HG03196 (cell line): ENCODE data around the gene CBX4.

Experiments
- ATAC-seq: cut with Tn5 transposase; IDR thresholded peaks from one replicate; pipeline ENCODE4 v1.9.1; 2021; ENCODE audit not compliant: unreplicated experiment

The CBX4 gene

DNA sequence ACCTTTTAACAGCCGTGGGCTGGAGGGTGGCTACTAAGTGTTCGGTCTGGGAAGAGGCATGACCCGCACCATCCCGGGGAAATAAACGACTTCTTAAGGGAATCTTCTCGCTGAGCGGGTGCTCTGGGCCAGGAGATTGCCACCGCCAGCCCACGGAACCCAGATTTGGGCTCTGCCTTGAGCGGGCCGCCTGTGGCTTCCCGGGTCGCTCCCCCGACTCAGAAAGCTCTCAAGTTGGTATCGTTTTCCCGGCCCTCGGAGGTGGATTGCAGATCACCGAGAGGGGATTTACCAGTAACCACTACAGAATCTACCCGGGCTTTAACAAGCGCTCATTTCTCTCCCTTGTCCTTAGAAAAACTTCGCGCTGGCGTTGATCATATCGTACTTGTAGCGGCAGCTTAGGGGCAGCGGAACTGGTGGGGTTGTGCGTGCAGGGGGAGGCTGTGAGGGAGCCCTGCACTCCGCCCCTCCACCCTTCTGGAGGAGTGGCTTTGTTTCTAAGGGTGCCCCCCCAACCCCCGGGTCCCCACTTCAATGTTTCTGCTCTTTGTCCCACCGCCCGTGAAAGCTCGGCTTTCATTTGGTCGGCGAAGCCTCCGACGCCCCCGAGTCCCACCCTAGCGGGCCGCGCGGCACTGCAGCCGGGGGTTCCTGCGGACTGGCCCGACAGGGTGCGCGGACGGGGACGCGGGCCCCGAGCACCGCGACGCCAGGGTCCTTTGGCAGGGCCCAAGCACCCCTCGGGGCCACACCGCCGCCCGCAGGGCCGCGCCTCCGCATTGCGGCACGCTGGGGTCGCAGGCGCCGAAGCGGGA lies 3.6 kb upstream of the CBX4 start:
- no peak for ATAC-seq

DNA sequence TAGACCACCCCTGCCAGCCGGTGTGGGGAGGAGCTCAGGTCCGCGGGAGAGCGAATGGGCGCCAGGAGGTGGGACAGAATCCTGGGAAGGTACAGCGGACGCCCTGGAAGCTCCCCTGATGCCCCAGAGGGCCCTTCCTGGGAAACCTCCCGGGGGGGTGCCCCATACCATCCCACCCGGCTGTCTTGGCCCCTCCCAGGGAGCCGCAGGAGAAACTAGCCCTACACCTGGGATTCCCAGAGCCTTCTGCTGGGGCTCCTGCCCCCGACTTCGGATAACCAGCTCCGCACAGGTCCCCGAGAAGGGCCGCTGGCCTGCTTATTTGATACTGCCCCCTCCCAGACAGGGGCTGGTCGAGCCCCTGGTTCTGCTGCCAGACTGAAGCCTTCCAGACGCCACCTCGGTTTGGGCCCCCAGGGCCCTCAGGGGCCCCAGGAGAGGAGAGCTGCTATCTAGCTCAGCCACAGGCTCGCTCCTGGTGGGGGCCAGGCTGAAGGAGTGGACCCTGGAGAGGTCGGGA lies 3.0 kb upstream of the CBX4 start:
- ATAC-seq: no peak

DNA sequence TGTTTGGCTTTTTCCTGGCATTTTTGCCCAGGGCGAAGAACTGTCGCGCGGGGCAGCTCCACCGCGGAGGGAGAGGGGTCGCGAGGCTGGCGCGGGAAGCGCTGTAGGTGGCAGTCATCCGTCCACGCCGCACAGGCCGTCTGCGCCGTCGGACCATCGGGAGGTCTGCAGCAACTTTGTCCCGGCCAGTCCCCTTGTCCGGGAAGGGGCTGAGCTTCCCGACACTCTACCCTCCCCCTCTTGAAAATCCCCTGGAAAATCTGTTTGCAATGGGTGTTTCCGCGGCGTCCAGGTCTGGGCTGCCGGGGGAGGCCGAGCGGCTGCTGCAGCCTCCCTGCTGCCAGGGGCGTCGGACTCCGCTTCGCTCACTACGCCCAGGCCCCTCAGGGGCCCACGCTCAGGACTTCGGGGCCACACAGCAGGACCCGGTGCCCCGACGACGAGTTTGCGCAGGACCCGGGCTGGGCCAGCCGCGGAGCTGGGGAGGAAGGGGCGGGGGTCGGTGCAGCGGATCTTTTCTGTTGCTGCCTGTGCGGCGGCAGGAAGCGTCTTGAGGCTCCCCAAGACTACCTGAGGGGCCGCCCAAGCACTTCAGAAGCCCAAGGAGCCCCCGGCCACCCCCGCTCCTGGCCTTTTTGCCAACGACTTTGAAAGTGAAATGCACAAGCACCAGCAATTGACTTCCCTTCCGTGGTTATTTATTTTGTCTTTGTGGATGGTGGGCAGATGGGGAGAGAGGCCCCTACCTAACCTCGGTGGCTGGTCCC lies 2.3 kb upstream of the CBX4 start:
- no peak for ATAC-seq

DNA sequence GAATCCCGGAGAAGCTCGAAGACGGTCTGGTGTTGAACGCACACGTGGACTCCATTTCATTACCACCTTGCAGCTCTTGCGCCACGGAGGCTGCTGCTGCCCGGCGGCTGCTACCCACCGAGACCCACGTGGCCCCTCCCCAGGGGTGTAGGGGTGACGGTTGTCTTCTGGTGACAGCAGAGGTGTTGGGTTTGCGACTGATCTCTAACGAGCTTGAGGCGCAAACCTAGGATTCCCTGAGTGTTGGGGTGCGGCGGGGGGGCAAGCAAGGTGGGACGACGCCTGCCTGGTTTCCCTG lies 1.7 kb upstream of the CBX4 start:
- no peak for ATAC-seq

DNA sequence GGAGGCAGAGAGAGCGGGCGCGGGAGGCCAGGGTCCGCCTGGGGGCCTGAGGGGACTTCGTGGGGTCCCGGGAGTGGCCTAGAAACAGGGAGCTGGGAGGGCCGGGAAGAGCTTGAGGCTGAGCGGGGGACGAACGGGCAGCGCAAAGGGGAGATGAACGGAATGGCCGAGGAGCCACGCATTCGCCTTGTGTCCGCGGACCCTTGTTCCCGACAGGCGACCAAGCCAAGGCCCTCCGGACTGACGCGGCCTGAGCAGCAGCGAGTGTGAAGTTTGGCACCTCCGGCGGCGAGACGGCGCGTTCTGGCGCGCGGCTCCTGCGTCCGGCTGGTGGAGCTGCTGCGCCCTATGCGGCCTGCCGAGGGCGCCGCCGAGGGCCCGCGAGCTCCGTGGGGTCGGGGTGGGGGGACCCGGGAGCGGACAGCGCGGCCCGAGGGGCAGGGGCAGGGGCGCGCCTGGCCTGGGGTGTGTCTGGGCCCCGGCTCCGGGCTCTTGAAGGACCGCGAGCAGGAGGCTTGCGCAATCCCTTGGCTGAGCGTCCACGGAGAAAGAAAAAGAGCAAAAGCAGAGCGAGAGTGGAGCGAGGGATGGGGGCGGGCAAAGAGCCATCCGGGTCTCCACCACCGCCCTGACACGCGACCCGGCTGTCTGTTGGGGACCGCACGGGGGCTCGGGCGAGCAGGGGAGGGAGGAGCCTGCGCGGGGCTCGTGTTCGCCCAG lies 1.2 kb upstream of the CBX4 start:
- no peak for ATAC-seq

DNA sequence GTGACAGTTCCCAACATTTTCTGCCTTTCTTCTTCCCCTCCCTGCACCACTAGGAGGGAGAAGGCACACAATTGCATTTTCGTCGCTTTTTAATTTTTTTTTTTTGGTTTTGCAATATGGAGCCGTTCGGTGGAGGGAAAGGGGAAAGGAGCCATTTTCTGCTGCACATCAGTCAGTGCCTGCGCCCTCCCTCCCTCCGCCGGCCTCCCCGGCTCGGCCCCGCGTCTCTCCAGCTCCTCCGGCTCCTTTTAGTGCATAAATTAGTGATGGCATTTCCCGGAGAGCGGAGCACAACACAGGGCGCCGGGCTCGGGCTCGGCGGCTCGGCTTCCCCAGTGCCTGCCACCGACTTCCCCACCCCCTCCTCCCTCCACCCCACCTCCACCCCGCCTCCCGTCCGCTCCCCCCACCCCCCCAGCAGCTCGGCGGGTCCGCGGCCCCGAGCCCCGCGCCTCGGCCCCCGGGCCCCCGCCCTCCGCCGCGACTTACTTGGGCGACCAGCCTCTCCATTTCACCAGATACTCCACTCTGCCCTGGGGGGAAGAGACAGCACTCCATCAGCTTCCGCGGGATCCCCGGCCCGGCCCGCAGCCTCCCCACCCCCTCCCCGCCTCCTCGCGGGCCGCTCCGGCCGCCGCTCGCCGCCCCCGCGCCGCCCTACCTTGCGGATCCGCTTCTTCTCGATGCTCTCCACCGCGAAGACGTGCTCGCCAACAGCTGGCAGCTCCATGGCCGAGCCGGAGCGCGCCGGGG lies 542 bp downstream of the CBX4 start:
- peak; percentile 15 for ATAC-seq

DNA sequence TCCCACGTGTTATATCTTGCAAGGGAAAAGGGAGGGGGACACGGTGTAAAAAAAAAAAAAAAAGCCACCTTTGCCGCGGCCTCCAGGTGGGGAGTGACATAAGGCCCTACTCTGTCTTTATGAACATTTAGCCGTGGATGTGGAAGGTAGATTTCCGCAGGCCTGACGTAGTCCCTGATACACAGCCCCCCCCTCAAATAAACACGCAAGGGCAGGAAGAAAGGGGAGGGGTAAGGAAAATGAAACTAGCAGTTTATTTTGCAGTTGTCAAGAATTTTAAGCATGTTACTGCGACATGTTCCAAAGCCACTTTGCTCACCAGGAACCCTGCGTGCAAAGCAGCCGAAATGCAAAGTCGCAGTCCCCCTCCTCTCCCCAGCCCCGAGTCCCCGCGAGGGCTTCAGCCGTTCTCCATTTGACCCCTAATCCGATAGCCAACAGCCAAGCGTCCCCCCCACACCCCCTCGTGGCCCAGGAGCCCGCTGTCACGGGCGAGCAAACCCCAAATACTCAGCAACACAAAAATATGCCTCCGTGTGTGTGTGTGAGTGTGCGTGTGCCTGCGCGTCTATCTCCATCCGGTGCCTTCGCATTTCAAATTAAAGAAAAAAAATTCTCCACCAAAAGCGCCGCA lies 1.2 kb downstream of the CBX4 start:
- ATAC-seq: no peak

DNA sequence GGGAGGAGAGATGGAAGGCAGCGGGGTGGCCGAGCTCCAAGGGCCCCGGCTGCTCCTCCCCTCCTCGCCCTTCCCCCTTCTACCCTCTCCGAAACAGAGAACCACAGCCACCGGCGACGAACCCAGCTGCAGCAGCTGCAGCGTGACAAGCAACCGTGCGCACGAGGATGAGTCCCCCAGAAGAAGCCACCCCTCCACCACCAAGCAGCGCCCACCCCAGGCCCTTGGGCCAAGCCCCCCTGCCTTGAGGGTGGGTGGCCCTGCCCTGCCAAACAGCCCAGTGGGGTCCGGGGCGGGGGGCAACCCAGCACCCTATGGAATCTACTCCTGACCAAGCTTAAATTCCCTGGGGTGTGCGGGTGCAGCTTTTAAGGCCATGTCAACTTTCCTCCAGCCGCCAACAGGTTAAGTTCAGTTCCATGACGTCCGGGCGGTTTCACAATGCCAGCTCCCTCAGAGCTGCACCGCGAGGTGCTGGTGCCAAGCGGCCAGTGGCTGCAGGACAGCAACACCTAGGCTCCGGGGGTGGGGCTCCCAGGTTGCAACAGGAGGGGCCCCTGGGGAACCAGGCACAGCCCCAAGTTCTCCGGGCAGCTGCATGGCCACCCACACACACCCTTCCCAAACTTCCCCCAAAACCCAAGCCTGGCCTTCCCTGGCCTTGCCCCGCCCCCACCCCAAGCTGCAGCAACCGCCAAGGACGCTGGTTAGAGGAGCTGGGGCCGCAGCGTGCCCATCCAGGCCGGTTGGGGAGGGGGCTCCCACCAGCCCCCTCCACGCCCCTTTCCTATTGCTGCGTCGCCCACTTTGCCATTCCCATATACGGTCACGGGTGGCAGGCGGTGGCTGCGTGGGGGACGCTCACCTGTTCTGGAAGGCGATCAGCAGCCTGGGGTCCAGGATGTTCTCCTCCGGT lies 2.0 kb downstream of the CBX4 start:
- ATAC-seq: peak; percentile 35

DNA sequence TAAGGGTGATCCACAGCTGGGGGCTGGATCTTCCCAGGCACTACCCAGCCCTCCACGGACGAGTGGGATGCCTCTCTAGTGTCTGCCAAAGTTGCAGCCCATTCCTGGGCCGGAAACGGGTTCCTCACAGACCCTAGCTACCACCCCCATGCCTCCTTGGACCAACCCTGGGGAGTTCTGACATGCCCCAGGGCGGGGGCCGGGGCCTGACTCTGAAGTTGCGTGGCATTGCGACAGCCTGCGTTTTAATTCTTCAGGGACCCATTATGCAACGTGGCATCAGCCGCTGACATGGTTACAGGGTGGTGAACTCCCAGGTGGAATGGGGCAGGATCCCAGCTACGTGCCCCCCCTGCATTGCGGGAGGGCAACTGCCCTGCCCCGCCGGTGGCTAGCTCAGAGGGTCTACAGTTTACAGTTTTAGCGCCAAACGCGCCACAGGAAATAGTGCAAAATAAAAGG lies 2.7 kb downstream of the CBX4 start:
- ATAC-seq: no peak

DNA sequence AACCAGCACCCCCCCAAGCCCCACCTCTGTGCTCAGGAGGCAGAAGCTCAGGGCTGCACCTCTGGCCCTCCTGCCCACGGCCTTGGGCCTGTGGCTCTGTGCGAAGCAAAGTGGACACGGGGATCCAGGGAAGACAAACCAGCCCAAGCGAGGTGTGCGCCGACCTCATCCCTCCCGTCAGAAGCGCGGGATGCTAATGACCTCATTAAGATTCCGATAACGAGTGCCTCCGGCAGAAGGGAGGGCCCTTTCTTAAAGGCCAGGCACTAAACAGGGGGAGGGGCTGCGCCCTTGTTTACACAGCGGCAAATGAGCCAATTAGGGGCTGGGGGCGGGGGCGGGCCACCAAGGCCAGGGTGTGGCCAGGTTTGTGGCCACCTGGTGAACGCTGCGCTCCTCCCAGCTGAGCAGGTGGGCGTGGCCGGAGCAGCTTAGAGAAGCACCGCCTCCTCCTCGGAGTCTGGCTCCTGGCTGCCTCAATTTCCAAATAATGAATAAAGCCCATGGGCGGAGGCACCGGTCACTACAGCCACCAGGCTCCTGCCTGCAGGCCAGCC lies 3.2 kb downstream of the CBX4 start:
- no peak for ATAC-seq

DNA sequence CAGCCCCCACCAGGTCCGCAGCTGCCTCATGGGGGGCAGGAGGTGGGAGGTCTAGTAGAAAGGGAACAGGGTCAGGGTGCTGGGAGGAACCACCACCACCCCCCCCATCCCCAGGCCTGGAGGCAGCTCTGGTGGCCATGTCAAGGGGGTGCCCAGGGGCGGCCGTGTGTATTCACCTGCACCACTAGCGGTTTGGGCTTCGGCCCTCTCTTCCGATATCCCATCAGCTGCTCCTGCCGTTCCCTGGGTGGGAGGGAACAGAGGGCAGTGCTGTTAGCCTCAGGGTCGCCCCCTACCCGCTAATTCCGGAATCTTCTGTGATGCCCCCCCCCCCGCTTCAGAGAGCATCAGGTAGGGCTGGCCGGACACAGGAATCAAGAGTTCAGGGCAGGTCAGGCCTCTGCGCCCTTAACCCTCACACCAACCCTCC lies 3.8 kb downstream of the CBX4 start:
- no peak for ATAC-seq

DNA sequence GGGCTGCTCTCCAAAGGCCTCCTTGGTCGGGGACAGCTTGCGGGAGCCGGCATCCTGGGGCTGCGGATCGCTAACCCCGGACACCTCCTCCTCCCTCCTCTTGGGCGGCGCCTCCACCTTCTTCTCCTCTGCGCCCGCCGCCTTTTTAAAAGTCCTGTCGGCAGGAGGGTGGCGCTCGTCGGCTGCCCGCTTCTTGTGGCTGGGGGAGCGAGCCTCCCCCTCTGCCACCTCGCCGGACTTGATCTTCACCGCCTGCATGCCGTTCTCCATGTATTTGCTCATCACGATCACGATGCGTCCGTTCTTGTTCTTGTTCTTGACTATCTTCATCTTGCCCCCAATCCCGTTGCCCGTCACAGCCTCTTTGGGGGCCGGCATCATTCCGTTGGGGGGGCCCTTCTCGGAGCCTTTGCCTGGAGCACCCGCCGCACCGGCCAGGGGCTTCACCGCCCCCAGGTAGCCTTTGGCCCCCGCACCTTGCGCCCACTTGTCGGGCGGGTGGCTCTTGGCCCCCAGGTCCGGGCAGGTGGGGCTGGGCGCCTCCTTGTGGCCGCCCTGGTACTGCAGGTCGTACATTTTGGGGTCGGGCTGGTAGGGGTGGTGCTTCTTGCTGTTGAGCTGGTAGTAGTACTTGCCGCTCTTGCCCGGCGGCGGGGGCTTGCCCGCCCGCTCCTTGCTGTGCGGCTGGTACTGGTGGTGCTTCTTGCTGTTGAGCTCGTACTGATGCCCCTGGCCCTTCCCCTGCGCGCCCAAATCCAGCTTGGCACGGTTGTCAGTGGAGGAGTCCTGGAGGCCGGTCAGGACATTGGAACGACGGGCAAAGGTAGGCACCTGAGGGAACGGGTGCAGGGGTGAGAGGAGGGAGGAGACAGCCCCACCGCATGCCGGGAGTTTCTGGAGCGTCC lies 4.4 kb downstream of the CBX4 start:
- no peak for ATAC-seq

DNA sequence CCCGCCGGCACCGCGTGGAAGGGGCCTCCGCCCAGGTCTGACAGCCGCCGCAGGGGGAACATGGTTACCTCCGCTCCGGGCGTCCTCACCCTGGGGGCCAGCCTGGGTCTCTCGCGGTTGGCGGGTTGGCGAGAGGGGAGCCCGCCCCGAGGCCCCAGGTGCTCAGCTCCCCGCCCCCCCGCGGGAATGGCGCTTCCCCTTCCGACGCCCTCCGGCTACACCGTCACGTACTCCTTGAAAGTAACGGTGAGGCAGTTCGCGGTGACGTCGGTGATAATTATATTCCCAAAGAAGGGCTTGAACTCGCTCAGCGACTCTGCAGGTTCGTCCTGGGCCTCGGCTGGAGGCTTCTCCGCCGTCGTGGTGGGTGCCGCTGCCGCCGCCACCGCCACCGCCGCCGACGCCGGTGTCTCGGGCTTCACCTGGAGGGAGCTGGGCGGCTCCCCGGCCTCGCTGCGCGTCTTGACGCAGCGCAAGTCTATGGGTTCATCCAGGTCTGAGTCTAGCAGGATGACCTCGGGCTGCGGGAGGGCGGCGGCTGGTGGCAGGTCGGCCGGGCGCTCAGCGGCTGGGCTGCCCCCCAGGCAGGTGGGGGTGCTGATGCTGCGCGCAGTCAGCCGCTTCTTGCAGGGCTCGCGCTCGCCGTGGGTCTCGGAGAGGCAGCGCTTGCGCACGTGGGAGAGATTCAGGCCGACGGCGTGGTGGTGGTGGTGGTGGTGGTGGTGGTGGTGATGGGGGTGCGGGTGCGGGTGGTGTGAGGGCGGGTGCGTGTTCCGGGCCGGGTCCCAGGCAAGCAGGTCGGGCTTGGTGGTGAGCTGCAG lies 5.3 kb downstream of the CBX4 start:
- ATAC-seq: no peak

DNA sequence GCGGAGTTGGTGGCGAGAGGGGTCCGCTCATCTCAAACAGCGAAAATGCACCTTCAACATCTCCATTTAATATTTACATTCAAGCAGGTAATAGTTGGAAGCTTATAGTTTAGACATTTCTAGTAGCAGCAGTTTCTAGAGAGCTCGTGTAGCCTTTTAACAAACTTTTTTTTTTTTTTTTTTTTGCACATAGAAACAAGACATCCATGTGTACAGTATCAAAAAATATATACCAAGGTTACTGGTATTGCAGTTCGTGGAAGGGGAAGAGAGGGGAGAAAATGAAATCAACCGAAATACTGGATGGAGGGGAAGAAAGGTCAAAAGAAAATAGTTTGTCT lies 6.2 kb downstream of the CBX4 start:
- ATAC-seq: no peak

DNA sequence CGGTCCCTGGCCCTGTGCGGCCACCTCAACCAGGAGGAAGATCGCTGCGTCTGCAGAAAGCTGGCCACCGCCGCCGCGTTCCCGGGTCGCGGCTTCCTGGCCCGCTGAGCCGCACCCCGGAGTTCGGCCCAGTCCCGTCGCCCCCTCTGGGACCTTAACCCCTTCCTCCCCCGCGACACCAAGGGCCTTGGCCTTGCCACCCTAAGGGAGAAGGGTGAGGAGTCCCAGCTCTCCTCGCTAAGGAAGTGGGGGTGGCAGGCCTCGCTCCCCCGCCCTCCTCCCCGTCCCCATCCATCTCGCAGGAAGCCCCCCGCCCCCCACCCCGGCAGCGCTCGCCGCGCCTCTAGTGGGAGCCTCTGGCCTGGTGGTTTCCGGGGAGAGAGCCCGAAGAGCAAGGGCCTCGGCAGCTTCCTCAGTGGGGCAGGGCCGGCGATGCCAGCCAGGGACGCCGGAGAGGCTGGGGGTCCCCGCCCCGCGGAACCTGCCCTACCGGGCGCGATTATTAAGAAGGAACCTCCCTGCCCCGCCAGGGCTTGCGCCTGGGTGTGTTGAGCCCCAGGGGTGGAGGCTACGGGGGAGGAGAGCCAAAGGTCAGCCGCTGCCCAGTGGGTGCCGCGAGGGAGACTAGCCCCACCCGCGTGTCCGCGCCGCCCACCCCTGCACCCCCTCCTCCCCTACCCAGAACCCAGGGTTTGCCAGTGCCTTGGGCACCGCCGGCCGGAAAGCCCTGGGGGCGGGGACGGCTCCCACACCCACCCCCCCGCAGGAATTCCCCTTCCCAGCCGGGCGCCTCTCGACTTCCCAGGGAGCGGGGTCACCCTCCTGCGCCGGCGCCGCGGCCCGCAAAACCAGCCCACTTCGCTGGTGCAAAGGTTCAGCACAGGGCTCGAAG lies 6.8 kb downstream of the CBX4 start:
- ATAC-seq: no peak
